NOMO-1 treated with DMSO at 0.1 percent for 48 hours (cell line): ENCODE results near the gene TTC33.
"Not testable (repeated sequence)": the region's sequence is repeated elsewhere in the genome, so short reads cannot be mapped to it uniquely, and the experiment has no call there.

Experiments
- DNase-seq: peaks from one replicate; lab custom pipeline; 2025; ENCODE audit not compliant: unreplicated experiment; lab: John Stamatoyannopoulos, UW

The TTC33 gene

DNA sequence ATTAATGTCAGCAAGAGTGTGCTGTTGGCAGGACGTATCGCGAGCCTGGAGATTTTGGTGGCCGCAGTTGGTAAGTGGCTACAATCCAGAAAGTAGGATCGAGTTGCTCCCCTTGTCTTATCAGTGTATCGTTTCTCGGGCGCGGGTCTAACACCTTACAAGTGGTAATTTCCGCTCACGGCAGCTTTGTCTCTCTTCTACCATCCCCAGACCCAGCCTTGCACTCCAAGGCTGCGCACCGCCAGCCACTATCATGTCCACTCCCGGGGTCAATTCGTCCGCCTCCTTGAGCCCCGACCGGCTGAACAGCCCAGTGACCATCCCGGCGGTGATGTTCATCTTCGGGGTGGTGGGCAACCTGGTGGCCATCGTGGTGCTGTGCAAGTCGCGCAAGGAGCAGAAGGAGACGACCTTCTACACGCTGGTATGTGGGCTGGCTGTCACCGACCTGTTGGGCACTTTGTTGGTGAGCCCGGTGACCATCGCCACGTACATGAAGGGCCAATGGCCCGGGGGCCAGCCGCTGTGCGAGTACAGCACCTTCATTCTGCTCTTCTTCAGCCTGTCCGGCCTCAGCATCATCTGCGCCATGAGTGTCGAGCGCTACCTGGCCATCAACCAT lies 74.9 kb downstream of the TTC33 start:
- peak; percentile 67 for DNase-seq

DNA sequence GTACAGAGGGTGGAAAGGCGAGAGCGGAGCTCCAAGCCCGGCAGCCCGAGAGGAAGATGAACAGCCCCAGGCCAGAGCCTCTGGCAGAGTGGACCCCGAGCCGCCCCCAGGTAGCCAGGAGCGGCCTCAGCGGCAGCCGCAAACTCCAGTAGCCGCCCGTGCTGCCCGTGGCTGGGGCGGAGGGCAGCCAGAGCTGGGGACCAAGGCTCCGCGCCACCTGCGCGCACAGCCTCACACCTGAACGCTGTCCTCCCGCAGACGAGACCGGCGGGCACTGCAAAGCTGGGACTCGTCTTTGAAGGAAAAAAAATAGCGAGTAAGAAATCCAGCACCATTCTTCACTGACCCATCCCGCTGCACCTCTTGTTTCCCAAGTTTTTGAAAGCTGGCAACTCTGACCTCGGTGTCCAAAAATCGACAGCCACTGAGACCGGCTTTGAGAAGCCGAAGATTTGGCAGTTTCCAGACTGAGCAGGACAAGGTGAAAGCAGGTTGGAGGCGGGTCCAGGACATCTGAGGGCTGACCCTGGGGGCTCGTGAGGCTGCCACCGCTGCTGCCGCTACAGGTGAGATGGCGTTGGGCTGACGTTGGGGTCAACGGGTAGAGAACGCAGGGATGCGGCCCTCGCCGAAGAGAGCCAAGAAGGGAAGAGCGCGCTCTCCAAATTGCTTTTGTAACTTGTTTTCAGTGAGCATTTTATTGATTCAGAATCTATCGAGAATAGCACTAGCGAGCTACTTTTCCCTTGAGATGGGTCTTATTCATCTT lies 75.7 kb downstream of the TTC33 start, which contains the start of gene PTGER4:
Gene PTGER4 (plus strand): TSS at position 3 of the 769 bp plus-strand sequence. CDS start 1,079 bp downstream, outside the sequence.
- DNase-seq = no peak

DNA sequence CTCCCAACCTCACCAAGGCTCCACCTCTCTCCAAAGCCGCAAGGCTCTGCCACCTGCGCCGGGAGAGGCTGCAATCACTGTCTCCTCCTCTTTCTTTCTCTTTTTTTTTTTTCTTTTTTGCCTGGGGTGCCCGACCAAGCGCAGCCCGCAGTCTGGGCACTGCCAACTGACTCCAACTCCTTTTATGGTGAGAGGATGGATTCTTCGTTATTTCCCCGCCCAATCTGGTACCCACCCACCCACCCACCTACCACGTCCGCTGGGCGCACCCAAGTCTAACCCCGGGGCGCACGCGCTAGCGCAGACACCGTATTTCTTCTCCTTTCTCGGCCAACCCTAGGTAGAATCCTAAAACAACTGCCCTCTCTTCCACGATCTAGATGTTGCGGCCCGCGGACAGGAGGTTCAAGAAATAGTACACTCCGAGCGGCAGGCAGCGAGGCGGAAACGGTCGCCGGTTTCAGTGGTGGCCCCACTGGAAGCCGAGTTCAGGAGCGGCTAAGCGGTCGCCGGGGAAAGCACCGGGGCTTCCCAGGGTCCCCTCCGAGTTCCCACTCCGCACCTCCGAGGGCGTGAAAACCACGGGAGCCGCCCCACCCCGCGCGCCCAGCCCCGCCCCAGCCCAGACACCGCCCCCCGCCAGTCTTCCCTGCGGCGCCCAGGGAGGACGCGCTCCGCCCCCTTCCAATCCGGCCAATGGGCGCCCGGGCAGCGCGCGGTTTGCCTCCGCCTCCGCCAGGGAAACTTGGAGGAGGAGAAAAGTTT lies 76.4 kb downstream of the TTC33 start:
- DNase-seq = peak; percentile 97

DNA sequence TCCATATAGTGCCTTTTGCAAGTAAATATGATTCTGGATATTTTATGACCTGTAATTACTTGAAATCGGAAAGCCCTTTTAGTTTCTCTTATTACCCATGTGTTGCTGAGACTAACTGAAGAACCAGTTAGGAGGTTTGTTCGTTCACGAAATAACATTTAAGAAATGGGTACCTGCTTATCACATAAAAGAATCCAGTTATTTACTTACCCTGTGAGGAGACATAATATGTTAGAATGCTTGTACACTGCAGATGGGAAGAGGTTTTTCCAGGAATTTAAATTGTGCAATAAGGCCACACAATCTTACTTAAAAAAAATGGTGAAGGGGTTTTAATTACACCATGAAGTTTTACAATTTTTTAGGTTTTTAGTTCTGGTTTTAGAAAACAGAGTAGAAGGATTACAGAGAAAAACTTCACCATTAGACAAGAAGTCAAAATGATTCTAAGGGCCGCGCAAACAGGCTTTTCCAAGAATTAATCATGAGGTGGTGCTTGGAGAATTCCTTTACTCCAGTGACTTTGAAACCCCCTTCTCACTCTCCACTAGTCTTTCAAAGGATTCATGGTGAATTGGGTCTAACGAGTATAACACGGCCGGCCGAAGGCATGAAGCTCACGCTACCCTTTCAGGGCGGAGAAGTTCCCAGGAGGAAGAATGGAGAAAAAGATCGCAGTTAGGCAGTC lies 77.2 kb downstream of the TTC33 start:
- no peak for DNase-seq

DNA sequence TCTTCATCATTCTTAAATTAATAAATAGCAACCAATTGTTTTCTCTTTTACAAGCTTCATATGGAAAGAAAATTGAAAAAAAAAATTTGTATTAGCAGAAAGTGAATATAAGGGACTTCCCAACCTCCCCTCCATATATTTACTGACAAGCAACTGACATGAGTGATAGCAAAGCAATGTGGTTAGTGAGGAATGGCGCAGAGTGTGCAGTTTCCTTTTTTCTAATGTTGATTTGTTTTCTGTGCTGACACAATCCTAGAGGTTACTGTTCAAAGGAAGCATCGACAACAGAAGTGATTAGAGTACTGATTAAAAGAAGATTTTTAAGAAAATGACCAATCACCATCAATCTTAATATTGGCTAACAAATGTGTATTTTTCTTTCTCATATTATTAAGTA lies 77.7 kb downstream of the TTC33 start:
- peak; percentile 85 for DNase-seq

DNA sequence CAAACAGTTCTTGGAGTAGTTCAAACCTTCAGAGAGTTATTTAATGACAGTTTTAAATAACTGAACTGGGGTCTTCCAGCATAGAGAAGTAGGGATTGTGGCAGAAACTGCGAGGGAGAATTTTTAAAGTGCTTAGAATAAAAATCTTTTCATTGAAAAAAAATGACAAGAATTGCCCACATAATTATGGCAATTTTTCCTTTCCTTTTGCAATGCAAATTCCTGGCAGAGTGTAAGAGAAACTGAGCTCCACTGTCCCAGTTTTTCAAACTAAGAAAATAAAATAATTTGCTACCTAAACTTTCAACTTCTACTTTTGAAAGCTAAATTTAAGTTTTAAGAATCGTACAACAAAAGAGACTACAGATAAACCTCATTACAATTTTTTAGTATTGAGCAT lies 78.3 kb downstream of the TTC33 start:
- DNase-seq = no peak

DNA sequence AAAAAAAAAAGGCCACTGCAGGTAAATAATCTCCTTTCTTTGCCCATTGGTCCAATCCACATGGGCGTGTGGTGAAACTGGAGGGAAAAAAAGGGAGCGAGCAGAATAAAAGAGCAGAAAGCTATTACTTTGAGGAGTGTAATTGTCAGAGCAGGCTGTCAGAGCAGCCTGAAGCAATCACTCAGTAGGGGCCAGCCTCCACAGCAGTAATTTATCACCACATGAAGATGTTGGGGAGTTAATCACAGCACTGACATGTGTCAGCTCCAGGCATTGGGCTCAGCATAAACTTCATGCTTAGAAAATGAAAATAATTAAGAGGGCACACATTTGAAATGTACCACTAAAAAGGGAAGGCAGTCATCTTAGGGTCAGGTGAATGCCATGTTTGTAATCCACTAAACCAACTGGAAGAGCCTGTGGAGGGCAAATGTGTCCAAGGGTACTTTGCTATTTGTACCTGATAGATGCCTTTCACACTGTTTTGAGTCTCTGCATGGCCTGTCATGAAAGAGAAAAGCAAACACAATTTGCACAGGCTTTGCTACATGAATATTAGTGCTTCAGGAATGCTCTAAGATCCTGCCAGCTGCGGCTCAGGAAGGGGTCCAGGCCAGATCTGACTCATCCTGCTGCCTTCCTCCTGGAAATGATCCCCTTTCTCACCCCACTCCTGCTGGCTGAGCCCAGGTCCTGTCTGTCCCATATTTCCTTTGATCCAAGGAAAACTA lies 79.0 kb downstream of the TTC33 start:
- DNase-seq = no peak

DNA sequence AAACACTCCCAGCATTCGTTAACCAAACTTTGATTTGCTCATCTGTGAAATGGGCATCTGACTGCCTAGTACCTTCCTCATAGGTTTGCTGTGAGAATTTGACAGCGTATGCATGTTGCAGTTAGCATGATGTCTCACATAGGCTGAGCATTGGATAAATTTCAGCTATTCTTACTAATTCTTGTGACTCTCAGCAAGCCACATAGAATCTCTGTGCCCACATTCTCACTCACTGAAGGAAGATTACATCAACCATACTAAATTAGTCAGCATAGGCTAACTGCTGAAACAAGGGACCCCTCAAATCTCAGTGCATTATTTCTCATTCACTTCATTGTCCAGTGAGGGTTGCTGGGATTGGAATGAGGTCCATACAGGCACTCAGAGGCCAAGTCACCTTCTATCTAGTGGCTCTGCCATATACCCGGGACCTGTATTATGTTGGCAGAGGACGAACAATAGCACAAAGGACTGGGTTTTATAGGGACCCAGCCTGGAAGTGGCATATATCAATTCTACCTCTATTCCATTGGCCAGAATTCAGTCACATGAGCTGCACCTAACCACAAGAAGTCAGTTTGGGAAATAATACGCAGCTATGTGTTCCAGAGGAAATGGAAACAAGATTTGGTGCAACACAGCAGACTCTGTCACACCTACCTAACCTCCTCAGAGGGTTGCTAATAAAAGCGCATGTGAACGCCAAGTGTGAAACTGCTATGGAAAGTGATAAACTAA lies 80.2 kb downstream of the TTC33 start:
- DNase-seq = peak; percentile 24

DNA sequence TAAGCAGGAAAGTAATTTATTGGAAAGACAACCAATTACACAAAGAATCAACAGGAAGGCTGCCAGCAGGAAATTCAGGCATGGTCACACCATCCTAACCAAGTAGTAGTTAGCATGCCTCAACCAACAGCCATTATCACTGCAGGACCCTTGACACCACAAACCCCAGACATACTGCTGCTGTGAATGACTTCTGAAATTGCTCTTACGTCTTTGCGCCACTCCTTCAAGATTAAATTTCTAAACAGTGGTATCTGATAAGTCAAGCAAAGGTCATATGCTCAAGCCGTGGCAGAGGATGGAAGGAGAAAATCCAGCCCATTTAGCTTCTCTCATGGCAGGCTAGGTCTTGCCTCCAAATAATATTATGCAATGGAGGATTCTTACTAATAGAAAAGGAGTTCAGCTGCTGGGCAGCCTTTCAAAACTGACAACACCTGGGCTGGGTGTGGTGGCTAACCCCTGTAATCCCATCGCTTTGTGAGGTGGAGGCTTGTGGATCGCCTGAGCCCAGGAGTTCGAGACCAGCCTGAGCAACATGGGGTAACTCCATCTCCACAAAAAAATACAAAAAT lies 81.0 kb downstream of the TTC33 start:
- no peak for DNase-seq

DNA sequence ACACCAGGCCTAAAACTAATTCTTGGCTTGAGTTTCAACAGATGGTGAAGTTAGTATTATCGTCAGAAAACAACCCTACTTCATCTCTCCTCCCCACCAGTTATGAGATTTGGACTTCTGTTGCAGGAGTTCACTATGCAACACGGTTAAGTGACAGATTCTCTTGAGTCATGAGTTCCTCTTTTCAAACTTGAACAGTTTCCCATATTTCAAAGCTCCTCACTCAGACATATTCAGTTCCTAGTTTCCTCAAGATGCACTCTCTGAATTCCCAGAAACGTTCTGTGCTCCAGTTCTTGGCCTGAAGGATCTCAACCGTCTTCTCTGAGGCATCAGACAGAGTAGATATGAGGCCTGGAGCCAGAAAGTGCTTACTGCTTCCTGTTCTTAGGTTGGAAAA lies 83.3 kb downstream of the TTC33 start:
- peak; percentile 98 for DNase-seq

DNA sequence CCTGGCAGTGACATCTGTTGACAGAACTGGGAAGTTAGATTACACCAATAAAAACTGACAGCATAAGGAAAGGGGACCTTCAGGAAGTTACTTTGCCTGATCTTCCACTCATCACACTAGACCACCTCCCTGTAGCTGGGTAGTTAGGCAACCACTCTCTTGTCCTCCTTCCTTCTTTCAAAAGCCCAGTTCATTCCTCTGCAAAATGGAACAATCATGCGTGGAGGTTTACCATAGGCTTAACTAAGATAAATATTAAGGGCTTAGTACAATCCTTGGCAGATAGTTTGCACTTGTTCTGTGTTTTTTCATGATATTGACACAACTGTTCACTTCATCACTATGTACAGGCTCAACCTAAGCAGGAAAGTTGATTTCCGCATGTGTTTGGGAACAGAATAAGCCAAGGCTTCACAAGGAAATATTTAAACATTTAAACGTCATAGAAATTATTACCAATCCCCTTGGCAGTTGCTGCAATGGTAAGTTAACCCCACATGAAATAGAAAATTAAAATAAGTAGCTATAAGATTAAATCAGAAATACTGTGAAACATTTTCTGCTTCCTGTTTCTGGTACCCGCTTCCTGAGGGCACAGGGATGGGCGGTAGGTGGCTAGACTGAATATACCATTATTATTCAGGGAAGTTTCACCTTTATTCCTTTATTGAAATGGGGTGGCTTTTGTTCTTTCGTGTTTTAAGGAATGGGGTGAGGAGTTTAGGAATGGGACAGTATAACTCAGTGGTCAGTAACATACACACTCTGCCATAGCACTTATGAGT lies 86.0 kb downstream of the TTC33 start:
- DNase-seq = peak; percentile 86

DNA sequence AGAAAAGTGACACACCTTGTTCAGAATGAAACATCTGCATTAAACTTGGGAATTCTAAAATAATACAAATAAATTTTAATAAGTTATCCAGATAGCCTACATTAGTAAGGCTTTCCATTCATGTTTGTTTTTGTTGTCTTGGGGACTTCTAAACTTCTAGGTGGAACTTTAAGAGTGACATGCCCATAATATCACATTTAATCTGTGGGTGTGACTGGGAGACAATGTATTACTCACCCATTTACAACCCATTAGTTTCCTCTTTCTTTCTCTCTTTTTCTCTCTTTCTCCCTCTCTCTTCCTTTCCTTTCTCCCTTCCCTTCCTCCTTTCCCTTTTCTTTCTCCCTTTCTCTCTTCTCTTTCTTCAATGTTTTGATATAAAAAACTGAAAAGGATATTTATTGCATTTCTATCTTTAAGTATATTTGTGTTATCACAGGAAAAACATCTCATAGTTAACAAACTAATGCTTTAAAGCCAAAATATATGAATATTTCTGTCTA lies 88.5 kb downstream of the TTC33 start:
- DNase-seq = no peak

DNA sequence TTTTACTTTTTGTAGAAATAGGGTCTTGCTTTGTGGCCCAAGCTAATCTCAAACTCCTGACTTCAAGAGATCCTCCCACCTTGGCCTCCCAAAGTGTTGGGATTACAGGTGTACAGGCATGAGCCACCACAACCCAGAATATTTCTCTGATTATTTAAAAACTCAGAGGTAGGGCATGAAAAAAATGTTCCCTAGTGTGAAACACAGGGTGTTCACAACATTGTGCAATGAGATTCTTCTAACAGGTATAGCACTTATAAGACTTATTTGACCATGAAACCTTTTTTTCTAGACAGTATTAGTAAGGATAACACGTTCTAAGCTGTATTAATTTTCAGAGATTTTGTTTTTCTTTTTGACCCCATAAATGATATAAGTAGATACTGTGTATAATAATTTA lies 89.1 kb downstream of the TTC33 start:
- DNase-seq = no peak

DNA sequence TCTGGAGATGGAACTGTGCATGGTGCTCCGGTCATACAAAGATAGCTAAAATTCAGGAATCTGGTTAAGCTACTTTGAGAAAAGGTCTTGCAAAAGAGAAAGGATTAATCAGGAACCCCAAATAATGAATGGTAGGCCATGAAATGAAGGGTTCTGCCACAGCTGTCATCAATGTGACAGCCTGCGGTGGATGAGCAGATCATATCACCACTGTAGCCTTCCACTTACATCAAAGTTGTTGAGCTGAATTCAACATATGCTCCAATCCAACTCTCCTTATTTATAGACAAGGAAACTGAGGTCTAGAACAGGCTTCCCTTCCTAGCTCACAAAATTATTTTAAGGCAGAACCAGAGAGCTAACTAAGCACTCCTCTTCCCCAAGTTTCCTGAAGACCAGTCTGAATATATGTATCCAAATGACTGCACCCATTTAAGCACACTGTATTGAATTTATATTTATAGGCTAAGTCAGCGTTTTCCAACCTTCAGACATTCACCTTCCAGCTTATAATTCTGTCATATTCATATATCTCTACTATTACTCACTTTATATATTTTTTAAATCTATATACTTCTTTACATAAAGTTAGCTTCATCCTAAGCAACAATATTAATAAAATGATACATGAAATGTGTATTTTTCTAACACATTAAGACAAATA lies 90.0 kb downstream of the TTC33 start:
- no peak for DNase-seq

DNA sequence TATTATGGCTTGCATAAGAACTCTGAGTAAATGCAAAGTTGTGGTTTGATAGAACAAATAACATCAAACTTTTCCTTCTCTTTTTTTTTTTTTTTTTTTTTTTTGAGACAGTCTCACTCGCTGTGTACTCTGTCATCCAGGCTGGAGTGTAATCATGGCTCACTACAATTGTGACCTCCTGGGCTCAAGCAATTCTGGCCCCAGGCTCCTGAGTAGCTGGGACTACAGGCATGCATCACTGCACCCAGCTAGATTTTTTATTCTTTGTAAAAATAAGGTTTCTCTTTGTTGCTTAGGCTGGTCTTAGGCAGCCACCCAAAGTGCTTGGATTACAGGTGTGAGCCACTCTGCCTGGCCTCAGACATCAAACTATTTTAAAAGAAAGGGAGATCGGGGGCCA lies 95.0 kb downstream of the TTC33 start:
- no peak for DNase-seq

DNA sequence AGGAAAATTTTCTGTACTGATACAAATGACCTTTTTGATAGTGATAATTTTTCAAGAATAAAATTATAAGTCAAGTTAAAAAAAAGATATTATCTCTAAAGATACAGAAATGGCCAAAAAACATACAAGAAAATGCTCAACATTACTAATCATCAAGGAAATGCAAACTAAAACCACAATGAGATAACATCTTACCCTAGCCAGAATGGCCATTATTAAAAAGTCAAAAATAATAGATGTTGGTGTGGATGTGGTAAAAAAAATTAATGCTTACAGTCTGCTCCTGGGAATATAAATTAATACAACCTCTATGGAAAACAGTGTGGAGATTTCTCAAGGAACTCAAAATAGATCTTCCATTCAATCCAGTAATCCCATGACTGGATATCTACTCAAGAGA lies 99.0 kb downstream of the TTC33 start:
- no peak for DNase-seq

DNA sequence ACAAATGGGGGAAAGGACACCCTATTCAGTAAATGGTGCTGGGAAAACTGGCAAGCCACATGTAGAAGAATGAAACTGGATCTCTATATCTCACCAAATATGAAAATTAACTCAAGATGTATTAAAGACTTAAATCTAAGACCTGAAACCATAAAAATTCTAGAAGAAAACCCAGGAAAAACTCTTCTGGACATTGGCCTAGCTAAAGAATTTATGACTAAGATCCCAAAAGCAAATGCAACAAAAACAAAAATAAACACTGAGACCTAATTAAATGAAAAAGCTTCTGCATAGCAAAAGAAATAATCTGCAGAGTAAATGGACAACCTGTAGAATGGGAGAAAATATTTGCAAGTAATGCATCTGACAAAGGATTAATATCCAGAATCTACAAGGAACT lies 99.7 kb downstream of the TTC33 start:
- DNase-seq = not testable (repeated sequence)

DNA sequence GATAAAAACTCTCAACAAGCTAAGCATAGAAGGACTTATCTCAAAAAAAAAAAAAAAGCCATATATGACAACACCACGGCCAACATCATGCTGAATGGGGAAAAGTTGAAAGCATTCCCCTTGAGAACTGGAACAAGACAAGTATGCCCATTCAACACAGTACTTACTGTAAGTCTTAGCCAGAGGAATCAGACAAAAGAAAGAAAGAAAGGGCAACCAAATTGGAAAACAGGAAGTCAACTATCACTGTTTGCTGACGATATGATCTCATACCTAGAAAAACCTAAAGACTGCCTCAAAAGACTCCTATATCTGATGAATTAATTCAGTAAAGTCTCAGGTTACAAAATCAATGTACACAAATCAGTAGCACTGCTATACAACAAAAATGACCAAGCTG lies 100.6 kb downstream of the TTC33 start:
- peak; percentile 60 for DNase-seq
